ENCODE results near the gene RPSA.

DNA sequence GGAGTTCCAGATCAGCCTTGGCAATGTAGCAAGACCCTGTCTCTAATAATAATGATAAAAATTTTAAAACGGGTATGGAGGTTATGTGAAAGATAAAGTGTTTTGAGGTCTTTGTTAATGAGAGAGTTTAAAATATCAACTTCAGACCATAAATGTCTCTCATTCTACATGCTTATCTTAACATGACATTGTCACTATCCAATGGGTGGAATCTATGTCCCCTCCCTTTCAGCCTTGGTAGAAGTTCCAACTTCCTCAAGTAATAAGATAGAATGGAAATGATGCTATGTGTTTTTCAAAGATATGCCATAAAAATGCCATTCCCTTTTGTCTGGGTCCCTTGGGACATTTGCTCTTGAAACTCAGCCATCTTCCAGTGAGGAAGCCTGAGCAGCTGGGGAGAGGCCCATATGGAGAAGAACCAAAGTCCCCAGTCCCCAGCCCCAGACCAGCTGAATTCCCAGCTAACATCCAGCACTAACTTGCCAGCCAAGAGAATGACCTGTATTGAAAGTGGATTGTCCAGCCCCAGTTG, 17.0 kb downstream of the RPSA start:
- TF ChIP-seq, protein P1, sequence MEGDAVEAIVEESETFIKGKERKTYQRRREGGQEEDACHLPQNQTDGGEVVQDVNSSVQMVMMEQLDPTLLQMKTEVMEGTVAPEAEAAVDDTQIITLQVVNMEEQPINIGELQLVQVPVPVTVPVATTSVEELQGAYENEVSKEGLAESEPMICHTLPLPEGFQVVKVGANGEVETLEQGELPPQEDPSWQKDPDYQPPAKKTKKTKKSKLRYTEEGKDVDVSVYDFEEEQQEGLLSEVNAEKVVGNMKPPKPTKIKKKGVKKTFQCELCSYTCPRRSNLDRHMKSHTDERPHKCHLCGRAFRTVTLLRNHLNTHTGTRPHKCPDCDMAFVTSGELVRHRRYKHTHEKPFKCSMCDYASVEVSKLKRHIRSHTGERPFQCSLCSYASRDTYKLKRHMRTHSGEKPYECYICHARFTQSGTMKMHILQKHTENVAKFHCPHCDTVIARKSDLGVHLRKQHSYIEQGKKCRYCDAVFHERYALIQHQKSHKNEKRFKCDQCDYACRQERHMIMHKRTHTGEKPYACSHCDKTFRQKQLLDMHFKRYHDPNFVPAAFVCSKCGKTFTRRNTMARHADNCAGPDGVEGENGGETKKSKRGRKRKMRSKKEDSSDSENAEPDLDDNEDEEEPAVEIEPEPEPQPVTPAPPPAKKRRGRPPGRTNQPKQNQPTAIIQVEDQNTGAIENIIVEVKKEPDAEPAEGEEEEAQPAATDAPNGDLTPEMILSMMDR (conservative IDR thresholded peaks at IDR 0.05; ENCODE audit: low read depth, low read length) = no peak
- TF ChIP-seq EZH2 (IDR thresholded peaks at IDR 0.05; ENCODE audit: borderline replicate concordance, low read depth, low read length, poor library complexity, severe bottlenecking) = no peak

Data from A673 (cell line).